WTC11 (cell line): ENCODE results near the gene MTPN.

Experiments
- ATF3 ChIP-seq: sonication (generic); formaldehyde crosslinking; conservative IDR thresholded peaks from 2 replicates; pipeline ENCODE4 v1.8.1; 2022; ENCODE audit warnings: mild to moderate bottlenecking, missing genetic modification reagents
- ATF6 ChIP-seq: sonication (generic); formaldehyde crosslinking; IDR thresholded peaks from 2 replicates; pipeline ENCODE4 v1.8.1; 2023; ENCODE audit warnings: mild to moderate bottlenecking, missing genetic modification reagents
- CTCF ChIP-seq: fragments of 200-600 bp; IDR thresholded peaks from 2 replicates; pipeline ENCODE4 v1.8.0; 2022; ENCODE audit warnings: antibody characterized with exemption
- ELF4 ChIP-seq: sonication (generic); formaldehyde crosslinking; IDR thresholded peaks from 2 replicates; pipeline ENCODE4 v1.8.1; 2022; ENCODE audit warnings: low read depth, mild to moderate bottlenecking, moderate library complexity, missing genetic modification reagents
- ETV6 ChIP-seq: sonication (generic); formaldehyde crosslinking; IDR thresholded peaks from 2 replicates; pipeline ENCODE4 v1.8.1; 2022; ENCODE audit warnings: mild to moderate bottlenecking, missing genetic modification reagents
- FOXP1 ChIP-seq: sonication (generic); formaldehyde crosslinking; IDR thresholded peaks from 2 replicates; pipeline ENCODE4 v1.8.0; 2022; ENCODE audit warnings: missing genetic modification reagents, mild to moderate bottlenecking, moderate library complexity, borderline replicate concordance
- MAX ChIP-seq: sonication (generic); formaldehyde crosslinking; IDR thresholded peaks from 2 replicates; pipeline ENCODE4 v1.8.0; 2022; ENCODE audit warnings: mild to moderate bottlenecking, missing genetic modification reagents
- RELA ChIP-seq: sonication (generic); formaldehyde crosslinking; IDR thresholded peaks from 2 replicates; pipeline ENCODE4 v1.8.1; 2022; ENCODE audit warnings: missing genetic modification reagents, mild to moderate bottlenecking, borderline replicate concordance
- TCF7 ChIP-seq: sonication (generic); formaldehyde crosslinking; IDR thresholded peaks from 2 replicates; pipeline ENCODE4 v1.8.0; 2022; ENCODE audit warnings: mild to moderate bottlenecking, low read depth, missing genetic modification reagents, moderate library complexity
- USF2 ChIP-seq: sonication (generic); formaldehyde crosslinking; IDR thresholded peaks from 2 replicates; pipeline ENCODE4 v1.8.1; 2023; ENCODE audit warnings: mild to moderate bottlenecking, missing genetic modification reagents, moderate library complexity
- ZNF121 ChIP-seq: sonication (generic); formaldehyde crosslinking; IDR thresholded peaks from 2 replicates; pipeline ENCODE4 v1.8.0; 2023; ENCODE audit warnings: missing genetic modification reagents
- ZNF671 ChIP-seq: fragments of 250-450 bp; sonication (Bioruptor Pico); IDR thresholded peaks from 2 replicates; pipeline ENCODE4 v1.8.0; 2021; ENCODE audit warnings: mild to moderate bottlenecking

- TF ChIP-seq CTCF (no peak), MAX (no peak), TCF7 (CRISPR knock-in tag) (no peak), ETV6 (CRISPR knock-in tag) (no peak), ELF4 (CRISPR knock-in tag) (no peak), ATF3 (CRISPR knock-in tag) (no peak), RELA (CRISPR knock-in tag) (no peak), FOXP1 (no peak), ATF6 (no peak), ZNF671 (no peak), USF2 (CRISPR knock-in tag) (no peak), ZNF121 (CRISPR knock-in tag) (no peak)
Measured at GRCh38 chr7:135966341-135967043, 10.7 kb downstream of the MTPN start.
